Kidney epithelial cell (primary cell): ENCODE data around the gene GBE1. TPM values are rescaled to one million over a fixed set of nuclear protein-coding genes. Genes with fewer than 3 reads are reported as not detected.
"Not testable (repeated sequence)": the region's sequence is repeated elsewhere in the genome, so short reads cannot be mapped to it uniquely, and the experiment has no call there.

Source experiments
- DNase-seq: peaks from one replicate; pipeline ENCODE4 v3.0.0-alpha.2; 2010; ENCODE audit warnings: low read depth
- H3K27me3 ChIP-seq: 2 replicates; pipeline ENCODE4 v1.6.0; 2011; ENCODE audit warnings: low read length; ENCODE audit not compliant: control insufficient read depth, insufficient read depth
- H3K36me3 ChIP-seq: 2 replicates; pipeline ENCODE4 v1.5.1; 2011; ENCODE audit warnings: low read length; ENCODE audit not compliant: control insufficient read depth, insufficient read depth
- H3K4me3 ChIP-seq: 2 replicates; pipeline ENCODE4 v1.5.1; 2011; ENCODE audit warnings: low read depth, mild to moderate bottlenecking, control low read depth, low read length
- total RNA-seq: library from RNA; depleted of rRNA; stranded (reverse); fragments of >200 nt; gene quantifications from 2 replicates; pipeline ENCODE4 v1.2.3, GENCODE V29; 2015
- TF ChIP-seq, protein P1 (sequence below): IDR thresholded peaks from 2 replicates; pipeline ENCODE4 v1.5.1; 2011; ENCODE audit warnings: mild to moderate bottlenecking, moderate library complexity, low read length, control low read depth, inconsistent platforms; ENCODE audit not compliant: insufficient read depth, poor library complexity, severe bottlenecking

The GBE1 gene
- total RNA-seq, 1 donor from 2014 or later, result 30.8 TPM

DNA sequence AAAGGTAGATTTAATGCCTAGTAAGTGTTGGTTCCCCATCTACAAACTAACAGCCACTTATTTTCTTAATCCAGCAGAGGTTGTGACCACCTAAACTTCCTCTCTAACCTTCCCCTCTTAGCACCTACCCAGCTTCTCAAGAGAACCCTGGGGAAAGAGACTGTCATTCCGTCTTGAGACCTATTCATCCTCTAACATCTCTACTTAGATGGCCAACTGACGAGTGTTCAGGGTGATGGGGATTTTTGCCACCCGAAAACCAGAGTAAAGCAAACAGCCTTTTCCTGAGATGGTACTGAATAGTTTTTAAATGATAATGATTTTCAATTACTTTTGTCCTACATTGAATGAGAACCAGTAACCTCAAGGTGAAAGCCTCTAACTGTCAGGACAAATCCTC is 9.3 kb upstream of the GBE1 start:
- no peaks in the 10 kb centered on the region for H3K36me3 ChIP-seq
- DNase-seq, result no peak
- no peaks in the 10 kb centered on the region for H3K27me3 ChIP-seq
- no peak overlapping the region for H3K4me3 ChIP-seq
- TF ChIP-seq, protein P1, sequence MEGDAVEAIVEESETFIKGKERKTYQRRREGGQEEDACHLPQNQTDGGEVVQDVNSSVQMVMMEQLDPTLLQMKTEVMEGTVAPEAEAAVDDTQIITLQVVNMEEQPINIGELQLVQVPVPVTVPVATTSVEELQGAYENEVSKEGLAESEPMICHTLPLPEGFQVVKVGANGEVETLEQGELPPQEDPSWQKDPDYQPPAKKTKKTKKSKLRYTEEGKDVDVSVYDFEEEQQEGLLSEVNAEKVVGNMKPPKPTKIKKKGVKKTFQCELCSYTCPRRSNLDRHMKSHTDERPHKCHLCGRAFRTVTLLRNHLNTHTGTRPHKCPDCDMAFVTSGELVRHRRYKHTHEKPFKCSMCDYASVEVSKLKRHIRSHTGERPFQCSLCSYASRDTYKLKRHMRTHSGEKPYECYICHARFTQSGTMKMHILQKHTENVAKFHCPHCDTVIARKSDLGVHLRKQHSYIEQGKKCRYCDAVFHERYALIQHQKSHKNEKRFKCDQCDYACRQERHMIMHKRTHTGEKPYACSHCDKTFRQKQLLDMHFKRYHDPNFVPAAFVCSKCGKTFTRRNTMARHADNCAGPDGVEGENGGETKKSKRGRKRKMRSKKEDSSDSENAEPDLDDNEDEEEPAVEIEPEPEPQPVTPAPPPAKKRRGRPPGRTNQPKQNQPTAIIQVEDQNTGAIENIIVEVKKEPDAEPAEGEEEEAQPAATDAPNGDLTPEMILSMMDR, result no peak

GRCh38 chr3:81769299-81769698 is 7.9 kb upstream of the GBE1 start:
- DNase-seq, result no peak
- no peaks in the 10 kb centered on the region for H3K36me3 ChIP-seq
- H3K27me3 ChIP-seq, result no peaks in the 10 kb centered on the region
- no peak overlapping the region for H3K4me3 ChIP-seq
- TF ChIP-seq, protein P1, result no peak

GRCh38 chr3:81767250-81767859 is 5.9 kb upstream of the GBE1 start:
- H3K27me3 ChIP-seq, H3K36me3 ChIP-seq, DNase-seq, H3K4me3 ChIP-seq: not testable (repeated sequence)

DNA sequence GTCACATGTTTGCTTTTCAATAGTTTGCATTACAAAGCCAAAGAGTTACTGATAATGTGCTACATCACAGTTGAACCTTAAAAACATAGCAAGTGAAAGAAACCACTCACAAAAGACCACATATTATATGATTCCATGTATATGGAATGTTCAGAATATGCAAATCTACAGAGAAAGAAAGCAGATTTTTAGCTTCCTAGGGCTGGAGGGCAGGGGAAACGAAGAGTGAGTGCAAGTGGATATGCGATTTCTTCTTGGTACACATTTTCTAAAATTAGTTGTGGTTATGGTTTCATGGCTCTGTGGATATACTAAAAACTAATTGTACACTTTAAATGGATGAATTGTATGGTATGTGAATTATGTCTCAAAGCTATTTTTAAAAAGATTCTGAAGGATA is 4.0 kb upstream of the GBE1 start:
- Histone ChIP-seq H3K27me3 (no peaks in the 10 kb centered on the region), H3K4me3 (no peak overlapping the region), H3K36me3 (no peaks in the 10 kb centered on the region)
- no peak for DNase-seq
- TF ChIP-seq, protein P1, result no peak

GRCh38 chr3:81764665-81765064 is 3.2 kb upstream of the GBE1 start:
- no peak for DNase-seq
- Histone ChIP-seq H3K4me3 (no peak overlapping the region), H3K36me3 (no peaks in the 10 kb centered on the region), H3K27me3 (no peaks in the 10 kb centered on the region)
- TF ChIP-seq, protein P1, result no peak

GRCh38 chr3:81764002-81764401 is 2.6 kb upstream of the GBE1 start:
- no peaks in the 10 kb centered on the region for H3K27me3 ChIP-seq
- no peak overlapping the region for H3K4me3 ChIP-seq
- TF ChIP-seq, protein P1, result no peak
- no peaks in the 10 kb centered on the region for H3K36me3 ChIP-seq
- DNase-seq, result no peak
